AG09309 (cell line): ENCODE measurements around the gene ASCC3.

ENCODE experiments used
- DNase-seq: peaks from one replicate; pipeline ENCODE4 v3.0.0-alpha.2; 2010; ENCODE audit warnings: low read depth
- H3K4me3 ChIP-seq: 2 replicates; pipeline ENCODE4 v1.5.1; 2011; ENCODE audit warnings: mild to moderate bottlenecking, low read depth, low read length, moderate library complexity; ENCODE audit not compliant: control insufficient read depth
- CTCF ChIP-seq: IDR thresholded peaks from 2 replicates; pipeline ENCODE4 v1.5.1; 2011; ENCODE audit warnings: mild to moderate bottlenecking, low read depth, low read length, inconsistent platforms; ENCODE audit not compliant: insufficient read depth, control insufficient read depth; ENCODE audit errors: missing control alignments

Gene ASCC3

GRCh38 chr6:100491952-100492670 is 389.0 kb downstream of the ASCC3 start:
- no peak for TF ChIP-seq CTCF
- no peak overlapping the region for H3K4me3 ChIP-seq
- DNase-seq, result no peak

DNA sequence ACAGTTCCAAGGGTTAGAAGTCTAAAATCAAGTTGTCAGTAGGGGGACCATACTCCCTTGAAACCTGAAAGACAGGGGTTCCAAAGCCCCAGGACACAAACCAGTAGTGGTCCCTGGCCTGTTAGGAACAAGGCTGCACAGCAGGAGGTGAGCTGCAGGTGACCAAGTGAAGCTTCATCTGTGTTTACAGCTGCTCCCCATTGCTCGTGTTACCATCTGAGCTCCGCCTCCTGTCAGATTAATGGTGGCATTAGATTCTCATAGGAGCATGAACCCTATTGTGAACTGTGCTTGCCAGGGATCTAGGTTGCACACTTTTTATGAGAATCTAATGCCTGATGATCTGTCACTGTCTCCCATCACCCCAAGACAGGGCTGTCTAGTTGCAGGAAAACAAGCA is 391.1 kb downstream of the ASCC3 start:
- H3K4me3 ChIP-seq, result no peak overlapping the region
- TF ChIP-seq CTCF, result no peak
- DNase-seq, result no peak

DNA sequence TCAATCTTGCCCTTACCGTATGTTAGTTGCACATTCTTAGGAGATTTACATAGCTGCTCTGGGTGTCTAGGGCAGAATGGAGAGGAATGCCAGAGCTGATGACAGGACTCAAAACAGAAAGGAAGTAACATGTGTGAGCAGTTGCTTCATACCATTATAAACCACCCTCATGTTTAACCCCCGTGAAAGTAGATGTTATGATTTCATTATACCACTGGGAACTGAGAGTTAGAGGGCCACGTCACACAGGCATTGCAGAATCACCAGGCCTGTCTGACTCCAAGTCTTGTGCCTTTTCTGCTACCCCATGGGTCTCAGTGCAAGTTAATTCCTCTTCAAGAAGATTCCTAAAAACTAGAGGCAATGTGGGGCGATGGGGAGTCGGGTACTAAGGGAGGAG is 392.9 kb downstream of the ASCC3 start:
- DNase-seq, result no peak
- H3K4me3 ChIP-seq, result no peak overlapping the region
- no peak for TF ChIP-seq CTCF

GRCh38 chr6:100487638-100488037 is 393.5 kb downstream of the ASCC3 start:
- DNase-seq, result no peak
- no peak for TF ChIP-seq CTCF
- H3K4me3 ChIP-seq, result no peak overlapping the region

DNA sequence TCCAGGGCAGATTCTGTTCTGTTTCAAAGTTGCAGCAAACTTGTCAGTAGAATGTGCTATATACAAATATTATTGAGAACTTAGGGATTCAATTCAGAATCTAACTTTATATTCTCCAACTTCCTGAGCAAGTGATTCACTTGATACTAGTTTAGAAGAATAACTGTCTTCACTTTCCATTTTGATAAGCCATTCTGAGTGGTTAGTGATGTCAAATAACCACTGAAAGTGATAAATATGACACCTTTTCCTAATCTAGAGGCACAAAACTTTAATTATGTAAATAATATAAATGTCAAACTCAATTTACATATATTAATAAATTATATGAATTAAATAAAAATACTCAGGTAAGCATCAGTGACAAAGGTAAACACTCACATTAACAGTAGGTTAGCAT is 395.9 kb downstream of the ASCC3 start:
- DNase-seq, result no peak
- TF ChIP-seq CTCF, result no peak
- H3K4me3 ChIP-seq, result no peak overlapping the region

DNA sequence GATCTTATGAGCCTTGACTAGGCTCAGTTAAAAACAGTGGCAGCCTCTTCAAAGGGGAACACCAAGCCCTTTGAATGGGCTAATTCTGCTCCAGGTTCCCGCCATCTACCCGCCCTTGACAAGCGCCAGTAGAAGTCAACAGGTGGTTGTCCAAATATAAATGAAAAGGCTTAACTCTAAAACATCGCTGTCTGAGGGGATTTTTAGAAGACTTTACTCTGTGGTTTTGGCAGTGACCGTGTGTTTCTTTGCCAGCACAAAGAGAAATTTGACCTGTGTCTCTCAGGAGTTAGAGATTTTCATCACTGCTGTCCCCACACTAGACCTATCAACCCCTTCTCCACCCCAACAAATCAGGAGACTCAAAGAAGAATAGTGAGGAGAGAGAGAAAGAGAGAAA is 396.7 kb downstream of the ASCC3 start:
- no peak overlapping the region for H3K4me3 ChIP-seq
- DNase-seq, result no peak
- TF ChIP-seq CTCF, result no peak
